ENCODE results near the gene ATP6V1A.

- TF ChIP-seq EZH2 (IDR thresholded peaks at IDR 0.05; ENCODE audit: insufficient read depth, poor library complexity, severe bottlenecking), result no peak
- no peak for TF ChIP-seq EZH2phosphoT487 (IDR thresholded peaks at IDR 0.05; ENCODE audit: insufficient read depth, low read depth)
Measured at GRCh38 chr3:113832477-113833164, 85.8 kb downstream of the ATP6V1A start.

Data from GM23248 (cell line).